Nephron progenitor cell (in vitro differentiated cells): ENCODE measurements around the gene CHD2.
A peak's percentile ranks its signal among the peaks of the same experiment; 100 is the strongest.

ENCODE experiments used
- DNase-seq: peaks from one replicate; pipeline ENCODE4 v3.0.0; 2021
- H3K27ac Mint-ChIP-seq: 2 replicates; pipeline ENCODE4 v1.8.0; 2021; ENCODE audit warnings: mild to moderate bottlenecking, moderate library complexity, mixed read lengths
- H3K27me3 Mint-ChIP-seq: 2 replicates; pipeline ENCODE4 v1.8.0; 2021; ENCODE audit warnings: mild to moderate bottlenecking, low read depth, mixed read lengths; ENCODE audit not compliant: poor library complexity
- H3K36me3 Mint-ChIP-seq: 2 replicates; pipeline ENCODE4 v1.8.0; 2021; ENCODE audit warnings: low read depth, mixed read lengths
- H3K4me1 Mint-ChIP-seq: 2 replicates; pipeline ENCODE4 v1.8.0; 2021; ENCODE audit warnings: mixed read lengths
- H3K4me3 Mint-ChIP-seq: 2 replicates; pipeline ENCODE4 v1.8.0; 2021; ENCODE audit warnings: mild to moderate bottlenecking, moderate library complexity, mixed read lengths
- H3K9me3 Mint-ChIP-seq: 2 replicates; pipeline ENCODE4 v1.8.0; 2021; ENCODE audit warnings: mild to moderate bottlenecking, moderate library complexity, mixed read lengths
- TF ChIP-seq, protein P1 (sequence below): fragments of 200-600 bp; sonication (generic); IDR thresholded peaks from 2 replicates; pipeline ENCODE4 v1.5.0; 2021; ENCODE audit warnings: antibody characterized with exemption

The CHD2 gene

DNA sequence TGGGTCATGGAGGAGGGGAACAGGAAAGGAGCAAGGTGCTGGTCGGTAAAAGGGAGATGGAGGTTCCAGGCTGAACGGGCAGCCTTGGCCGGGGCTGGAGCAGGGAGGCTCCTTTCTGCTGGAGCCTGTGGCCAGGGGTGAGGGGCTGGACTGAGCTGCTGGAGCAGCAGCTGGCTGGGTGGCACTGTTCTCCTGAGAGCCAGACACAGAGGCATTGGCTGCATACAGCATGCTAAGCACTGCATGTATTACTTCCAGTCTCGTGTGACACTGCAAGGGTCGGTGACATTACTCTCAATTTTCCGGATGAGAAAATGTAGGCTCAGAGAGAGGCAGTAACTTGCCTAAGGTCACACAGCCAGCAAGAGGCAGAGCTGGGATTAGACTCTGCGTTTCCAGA, 146.6 kb downstream of the CHD2 start:
- peaks cover 20% of the 10 kb centered on the region for H3K4me1 Mint-ChIP-seq
- H3K9me3 Mint-ChIP-seq, result peaks cover 21% of the 10 kb centered on the region
- DNase-seq, result no peak
- TF ChIP-seq, protein P1, sequence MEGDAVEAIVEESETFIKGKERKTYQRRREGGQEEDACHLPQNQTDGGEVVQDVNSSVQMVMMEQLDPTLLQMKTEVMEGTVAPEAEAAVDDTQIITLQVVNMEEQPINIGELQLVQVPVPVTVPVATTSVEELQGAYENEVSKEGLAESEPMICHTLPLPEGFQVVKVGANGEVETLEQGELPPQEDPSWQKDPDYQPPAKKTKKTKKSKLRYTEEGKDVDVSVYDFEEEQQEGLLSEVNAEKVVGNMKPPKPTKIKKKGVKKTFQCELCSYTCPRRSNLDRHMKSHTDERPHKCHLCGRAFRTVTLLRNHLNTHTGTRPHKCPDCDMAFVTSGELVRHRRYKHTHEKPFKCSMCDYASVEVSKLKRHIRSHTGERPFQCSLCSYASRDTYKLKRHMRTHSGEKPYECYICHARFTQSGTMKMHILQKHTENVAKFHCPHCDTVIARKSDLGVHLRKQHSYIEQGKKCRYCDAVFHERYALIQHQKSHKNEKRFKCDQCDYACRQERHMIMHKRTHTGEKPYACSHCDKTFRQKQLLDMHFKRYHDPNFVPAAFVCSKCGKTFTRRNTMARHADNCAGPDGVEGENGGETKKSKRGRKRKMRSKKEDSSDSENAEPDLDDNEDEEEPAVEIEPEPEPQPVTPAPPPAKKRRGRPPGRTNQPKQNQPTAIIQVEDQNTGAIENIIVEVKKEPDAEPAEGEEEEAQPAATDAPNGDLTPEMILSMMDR, result no peak
- H3K4me3 Mint-ChIP-seq, result no peak overlapping the region
- no peak overlapping the region for H3K27ac Mint-ChIP-seq
- H3K27me3 Mint-ChIP-seq, result no peaks in the 10 kb centered on the region
- H3K36me3 Mint-ChIP-seq, result peaks cover 84% of the 10 kb centered on the region

DNA sequence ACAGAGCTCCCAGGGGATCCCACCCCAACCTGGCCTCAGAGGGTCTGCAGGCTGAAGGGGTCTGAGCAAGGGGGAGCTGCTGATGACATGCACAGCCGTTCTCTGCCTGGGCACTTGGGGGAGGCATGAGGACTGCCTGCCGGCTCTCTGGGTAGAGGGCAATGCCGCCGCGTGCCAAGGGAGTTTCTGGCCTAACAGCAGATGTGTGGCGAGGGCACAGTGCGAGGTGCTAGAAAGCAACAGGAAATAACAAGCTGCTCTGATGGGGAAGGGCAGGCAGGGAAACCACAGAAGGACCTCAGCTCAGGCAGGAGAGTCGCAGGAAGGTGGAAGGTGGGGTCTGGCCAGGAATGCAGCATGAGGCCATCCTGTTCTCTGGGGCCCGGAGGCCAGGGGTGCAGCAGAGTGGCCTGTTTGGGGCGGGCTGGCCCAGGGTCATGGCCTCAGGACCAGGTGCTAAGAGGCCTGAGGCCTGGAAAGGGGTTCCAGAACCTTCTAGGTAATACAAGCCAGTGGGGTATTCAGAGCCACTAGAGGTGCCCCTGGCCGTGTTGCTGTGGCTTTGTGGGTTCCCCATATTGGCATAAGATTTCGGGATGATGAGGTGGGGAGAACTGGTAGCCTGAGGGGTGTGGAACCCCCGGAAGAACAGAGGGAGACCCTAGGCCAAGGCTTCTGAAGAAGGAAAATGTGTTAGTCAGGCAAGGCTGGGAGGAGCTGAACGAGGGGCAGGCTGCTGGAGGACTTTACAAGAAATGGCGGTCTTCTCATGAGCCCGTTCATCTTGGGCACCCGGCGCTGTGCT, 147.7 kb downstream of the CHD2 start:
- Mint-ChIP-seq H3K27me3 (no peaks in the 10 kb centered on the region), H3K9me3 (peaks cover 21% of the 10 kb centered on the region), H3K27ac (peak overlapping the region; percentile 85), H3K4me1 (peaks cover 20% of the 10 kb centered on the region), H3K4me3 (no peak overlapping the region), H3K36me3 (peaks cover 78% of the 10 kb centered on the region)
- no peak for DNase-seq
- TF ChIP-seq, protein P1, result no peak

DNA sequence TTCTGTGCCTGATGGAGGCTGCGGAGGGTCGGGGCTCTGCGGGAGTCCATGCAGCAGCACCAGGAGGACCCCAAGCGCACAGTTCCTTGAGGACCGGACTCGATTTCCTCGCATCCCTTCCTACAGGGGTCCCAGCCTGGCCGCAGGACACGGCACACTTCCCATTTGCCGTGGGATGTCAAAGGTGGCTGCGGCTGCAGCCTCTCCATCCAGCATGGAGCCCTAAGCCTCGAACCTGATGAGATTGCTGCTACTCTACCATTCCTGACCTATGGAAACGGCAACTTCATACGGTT, 148.2 kb downstream of the CHD2 start:
- H3K4me1 Mint-ChIP-seq, result peaks cover 14% of the 10 kb centered on the region
- no peak for DNase-seq
- H3K36me3 Mint-ChIP-seq, result peaks cover 77% of the 10 kb centered on the region
- TF ChIP-seq, protein P1, result no peak
- no peak overlapping the region for H3K27ac Mint-ChIP-seq
- no peaks in the 10 kb centered on the region for H3K27me3 Mint-ChIP-seq
- peaks cover 21% of the 10 kb centered on the region for H3K9me3 Mint-ChIP-seq
- no peak overlapping the region for H3K4me3 Mint-ChIP-seq

DNA sequence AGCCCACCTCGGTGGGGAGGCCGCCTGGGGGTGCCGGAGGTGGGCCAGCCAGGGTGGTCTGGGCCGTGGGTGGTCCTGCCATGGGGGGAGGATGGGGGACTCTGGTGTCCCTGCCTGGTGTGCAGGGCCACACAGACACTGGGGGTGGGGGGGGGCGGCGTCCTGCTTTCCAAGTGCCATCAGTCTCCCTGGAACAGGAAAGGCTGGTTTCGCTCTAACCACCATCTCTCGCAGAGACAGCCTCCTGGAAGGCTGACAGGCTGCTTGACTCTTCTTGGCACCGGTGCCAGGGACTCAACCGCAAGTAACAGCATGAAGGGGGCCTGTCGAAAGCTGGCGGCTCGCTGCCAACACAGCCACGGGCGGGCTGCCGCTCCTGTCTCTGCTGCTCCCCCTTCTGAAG, 148.6 kb downstream of the CHD2 start:
- DNase-seq, result no peak
- H3K9me3 Mint-ChIP-seq, result peaks cover 21% of the 10 kb centered on the region
- no peak overlapping the region for H3K27ac Mint-ChIP-seq
- H3K27me3 Mint-ChIP-seq, result no peaks in the 10 kb centered on the region
- H3K4me1 Mint-ChIP-seq, result peaks cover 10% of the 10 kb centered on the region
- TF ChIP-seq, protein P1, result no peak
- H3K36me3 Mint-ChIP-seq, result peaks cover 76% of the 10 kb centered on the region
- H3K4me3 Mint-ChIP-seq, result no peak overlapping the region

DNA sequence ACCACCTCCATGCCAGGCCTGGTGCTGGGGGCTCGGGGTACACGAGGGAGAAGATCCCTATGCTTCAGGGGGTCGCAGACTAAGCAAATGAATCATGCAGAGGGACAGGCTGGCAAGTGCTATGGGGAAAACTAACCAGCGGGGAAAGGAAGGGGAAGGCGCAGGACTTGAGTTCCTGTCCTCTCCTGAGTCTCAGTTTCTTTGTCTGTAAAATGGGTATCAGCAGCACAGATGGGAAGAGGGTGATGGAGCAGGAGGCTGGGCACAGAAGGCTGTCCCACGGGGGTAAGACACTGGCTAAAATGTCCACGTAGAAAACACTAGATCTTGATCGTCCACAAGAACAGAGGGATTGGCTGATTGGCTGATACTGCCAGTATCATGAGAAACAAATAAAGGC, 149.1 kb downstream of the CHD2 start:
- TF ChIP-seq, protein P1, result no peak
- no peak for DNase-seq
- Mint-ChIP-seq H3K9me3 (peaks cover 21% of the 10 kb centered on the region), H3K27ac (peak overlapping the region; percentile 29), H3K4me3 (no peak overlapping the region), H3K4me1 (peaks cover 6% of the 10 kb centered on the region), H3K27me3 (no peaks in the 10 kb centered on the region), H3K36me3 (peaks cover 76% of the 10 kb centered on the region)

DNA sequence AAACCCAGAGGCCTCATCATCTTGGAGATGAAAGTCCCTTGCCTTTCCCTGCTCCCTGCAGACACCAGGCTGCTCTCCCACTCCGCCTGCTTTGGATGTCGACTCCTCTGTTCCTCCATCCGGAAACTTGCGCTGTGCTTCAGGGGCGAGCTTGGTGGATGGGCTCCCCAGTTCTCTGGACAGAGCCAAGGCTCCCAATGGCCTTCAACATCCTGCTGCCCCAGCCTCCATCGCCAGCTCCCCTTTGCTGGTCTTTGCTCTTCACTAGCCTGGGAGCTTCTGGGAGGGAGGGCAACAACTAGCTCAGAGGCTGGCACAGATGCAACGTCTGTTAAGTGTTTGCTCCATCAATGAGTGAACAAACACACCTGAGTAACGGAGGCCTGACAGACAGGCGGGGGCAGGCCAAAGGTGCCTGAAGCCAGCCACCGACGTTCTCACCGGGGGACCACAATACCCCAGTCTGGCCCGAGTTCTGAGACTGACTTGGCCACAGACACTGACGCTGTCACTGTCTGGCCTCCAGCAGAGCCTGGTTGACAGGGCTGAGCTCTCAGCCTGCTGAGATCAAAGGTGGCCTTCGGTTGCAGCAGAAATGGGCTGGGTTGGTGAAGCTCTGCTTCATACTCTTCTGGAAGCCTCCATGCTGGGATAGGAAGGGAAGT, 149.9 kb downstream of the CHD2 start:
- TF ChIP-seq, protein P1, result no peak
- Mint-ChIP-seq H3K4me1 (peaks cover 6% of the 10 kb centered on the region), H3K9me3 (peaks cover 21% of the 10 kb centered on the region), H3K27me3 (no peaks in the 10 kb centered on the region), H3K4me3 (no peak overlapping the region), H3K27ac (no peak overlapping the region), H3K36me3 (peaks cover 78% of the 10 kb centered on the region)
- DNase-seq, result no peak
